Measurements from ENCODE around the gene AKAP13.

Gene AKAP13

GRCh38 chr15:85667491-85668424 lies 287.4 kb downstream of the AKAP13 start:
- Histone ChIP-seq H3K4me1 (ENCODE audit: low read length) (no peaks in the 10 kb centered on the region), H3K27me3 (ENCODE audit: low read depth, low read length) (no peaks in the 10 kb centered on the region), H3K27ac (ENCODE audit: low read length) (no peak overlapping the region), H3K9ac (ENCODE audit: low read length) (no peak overlapping the region), H3K4me2 (ENCODE audit: low read length) (no peak overlapping the region), H4K20me1 (ENCODE audit: insufficient read depth, low read length) (0 out of 2 replicates have a peak, but pooled peaks cover 8% of the 10 kb centered on the region), H3K9me3 (ENCODE audit: insufficient read depth, low read length) (no peaks in the 10 kb centered on the region), H3K79me2 (ENCODE audit: low read length) (no peaks in the 10 kb centered on the region), H2AFZ (ENCODE audit: low read depth, low read length) (no peak overlapping the region), H3K4me3 (ENCODE audit: low read length) (no peak overlapping the region), H3K36me3 (replicated peaks; ENCODE audit: low read depth, low read length) (peaks cover 52% of the 10 kb centered on the region)
- no peak for TF ChIP-seq CTCF (IDR thresholded peaks at IDR 0.05; ENCODE audit: low read depth, low read length)
- no peak for TF ChIP-seq EZH2phosphoT487 (IDR thresholded peaks at IDR 0.05; ENCODE audit: low read depth)

- peaks cover 49% of the 10 kb centered on the region for H3K36me3 ChIP-seq (replicated peaks; ENCODE audit: low read depth, low read length)
- H3K9me3 ChIP-seq (ENCODE audit: insufficient read depth, low read length) = no peaks in the 10 kb centered on the region
- H3K79me2 ChIP-seq (ENCODE audit: low read length) = no peaks in the 10 kb centered on the region
- no peak overlapping the region for H3K27ac ChIP-seq (ENCODE audit: low read length)
- no peak overlapping the region for H2AFZ ChIP-seq (ENCODE audit: low read depth, low read length)
- H3K9ac ChIP-seq (ENCODE audit: low read length) = no peak overlapping the region
- no peaks in the 10 kb centered on the region for H3K27me3 ChIP-seq (ENCODE audit: low read depth, low read length)
- no peak for TF ChIP-seq EZH2phosphoT487 (IDR thresholded peaks at IDR 0.05; ENCODE audit: low read depth)
- no peak for TF ChIP-seq CTCF (IDR thresholded peaks at IDR 0.05; ENCODE audit: low read depth, low read length)
- H3K4me1 ChIP-seq (ENCODE audit: low read length) = no peaks in the 10 kb centered on the region
- H4K20me1 ChIP-seq (ENCODE audit: insufficient read depth, low read length) = peaks cover 4% of the 10 kb centered on the region; the same call in 1 of the 2 replicates
- no peak overlapping the region for H3K4me2 ChIP-seq (ENCODE audit: low read length)
- no peak overlapping the region for H3K4me3 ChIP-seq (ENCODE audit: low read length)
Observed at GRCh38 chr15:85671156-85671555, 290.8 kb downstream of the AKAP13 start.

GRCh38 chr15:85672332-85673084 lies 292.1 kb downstream of the AKAP13 start:
- no peak overlapping the region for H3K9ac ChIP-seq (ENCODE audit: low read length)
- no peak for TF ChIP-seq EZH2phosphoT487 (IDR thresholded peaks at IDR 0.05; ENCODE audit: low read depth)
- TF ChIP-seq CTCF (IDR thresholded peaks at IDR 0.05; ENCODE audit: low read depth, low read length) = no peak

GRCh38 chr15:85673326-85673725 lies 292.9 kb downstream of the AKAP13 start:
- no peak overlapping the region for H3K4me2 ChIP-seq (ENCODE audit: low read length)
- TF ChIP-seq CTCF (IDR thresholded peaks at IDR 0.05; ENCODE audit: low read depth, low read length) = no peak
- no peak for TF ChIP-seq EZH2phosphoT487 (IDR thresholded peaks at IDR 0.05; ENCODE audit: low read depth)
- peaks cover 52% of the 10 kb centered on the region for H3K36me3 ChIP-seq (replicated peaks; ENCODE audit: low read depth, low read length)
- H3K79me2 ChIP-seq (ENCODE audit: low read length) = no peaks in the 10 kb centered on the region
- peaks cover 4% of the 10 kb centered on the region; the same call in 1 of the 2 replicates for H4K20me1 ChIP-seq (ENCODE audit: insufficient read depth, low read length)
- no peaks in the 10 kb centered on the region for H3K27me3 ChIP-seq (ENCODE audit: low read depth, low read length)
- no peak overlapping the region for H2AFZ ChIP-seq (ENCODE audit: low read depth, low read length)
- no peaks in the 10 kb centered on the region for H3K9me3 ChIP-seq (ENCODE audit: insufficient read depth, low read length)
- no peak overlapping the region for H3K9ac ChIP-seq (ENCODE audit: low read length)
- no peaks in the 10 kb centered on the region for H3K4me1 ChIP-seq (ENCODE audit: low read length)
- no peak overlapping the region for H3K4me3 ChIP-seq (ENCODE audit: low read length)
- H3K27ac ChIP-seq (ENCODE audit: low read length) = no peak overlapping the region

More at GRCh38 chr15:85672332-85673084, 292.1 kb downstream of the AKAP13 start:
- Histone ChIP-seq H3K4me3 (ENCODE audit: low read length) (no peak overlapping the region), H3K4me2 (ENCODE audit: low read length) (no peak overlapping the region), H3K36me3 (replicated peaks; ENCODE audit: low read depth, low read length) (peaks cover 58% of the 10 kb centered on the region), H3K4me1 (ENCODE audit: low read length) (no peaks in the 10 kb centered on the region), H3K9me3 (ENCODE audit: insufficient read depth, low read length) (no peaks in the 10 kb centered on the region), H4K20me1 (ENCODE audit: insufficient read depth, low read length) (peaks cover 4% of the 10 kb centered on the region; the same call in 1 of the 2 replicates), H2AFZ (ENCODE audit: low read depth, low read length) (no peak overlapping the region), H3K79me2 (ENCODE audit: low read length) (no peaks in the 10 kb centered on the region), H3K27ac (ENCODE audit: low read length) (no peak overlapping the region), H3K27me3 (ENCODE audit: low read depth, low read length) (no peaks in the 10 kb centered on the region)

Measured in OCI-LY3 (cell line).